T-helper 1 cell treated with Interleukin-12 subunit alpha and Interleukin-12 subunit beta and Interleukin-4 antibody, amounts not matched to agents 30 μg/mL and 1 μg/mL, for 36 hours (primary cell): ENCODE data around the gene MIR17HG.

Source experiments
- H3K27ac Mint-ChIP-seq: one replicate; pipeline ENCODE4 v1.8.0; 2021; ENCODE audit warnings: mild to moderate bottlenecking, mixed read lengths
- H3K27me3 Mint-ChIP-seq: one replicate; pipeline ENCODE4 v1.8.0; 2021; ENCODE audit warnings: low read depth, mixed read lengths
- H3K36me3 Mint-ChIP-seq: one replicate; pipeline ENCODE4 v1.8.0; 2021; ENCODE audit warnings: low read depth, mixed read lengths
- H3K4me1 Mint-ChIP-seq: one replicate; pipeline ENCODE4 v1.8.0; 2021; ENCODE audit warnings: low read depth, mixed read lengths
- H3K4me3 Mint-ChIP-seq: one replicate; pipeline ENCODE4 v1.8.0; 2021; ENCODE audit warnings: mild to moderate bottlenecking, moderate library complexity, mixed read lengths
- H3K9me3 Mint-ChIP-seq: one replicate; pipeline ENCODE4 v1.8.0; 2021; ENCODE audit warnings: mixed read lengths

Gene MIR17HG

GRCh38 chr13:91347202-91347995, at the start of gene MIR17HG:
Gene MIR17HG, plus strand, starts transcription at chr13:91347687.
- H3K4me1 Mint-ChIP-seq, result peaks cover 48% of the 10 kb centered on the region
- no peaks in the 10 kb centered on the region for H3K9me3 Mint-ChIP-seq
- peaks cover 27% of the 10 kb centered on the region for H3K36me3 Mint-ChIP-seq
- peak within 1 kb of the TSS; percentile 92 for H3K4me3 Mint-ChIP-seq
- no peaks in the 10 kb centered on the region for H3K27me3 Mint-ChIP-seq
- H3K27ac Mint-ChIP-seq, result peak within 1 kb of the TSS; percentile 96

- Mint-ChIP-seq H3K36me3 (no peaks in the 10 kb centered on the region), H3K27me3 (peaks cover 11% of the 10 kb centered on the region), H3K4me1 (no peaks in the 10 kb centered on the region), H3K27ac (no peak overlapping the region), H3K4me3 (no peak overlapping the region), H3K9me3 (no peaks in the 10 kb centered on the region)
These were observed 49.4 kb upstream of the MIR17HG start for GRCh38 chr13:91298060-91298459.

- Mint-ChIP-seq H3K9me3 (no peaks in the 10 kb centered on the region), H3K4me1 (no peaks in the 10 kb centered on the region), H3K36me3 (no peaks in the 10 kb centered on the region), H3K27me3 (peaks cover 6% of the 10 kb centered on the region), H3K27ac (no peak overlapping the region), H3K4me3 (no peak overlapping the region)
These were observed 45.4 kb upstream of the MIR17HG start for GRCh38 chr13:91302111-91302510.

- H3K27me3 Mint-ChIP-seq, result peaks cover 6% of the 10 kb centered on the region
These were observed 44.5 kb upstream of the MIR17HG start for GRCh38 chr13:91303031-91303430.

GRCh38 chr13:91304741-91305140, 42.7 kb upstream of the MIR17HG start:
- Mint-ChIP-seq H3K4me1 (peaks cover 2% of the 10 kb centered on the region), H3K4me3 (no peak overlapping the region), H3K9me3 (no peaks in the 10 kb centered on the region), H3K36me3 (no peaks in the 10 kb centered on the region), H3K27ac (no peak overlapping the region), H3K27me3 (no peaks in the 10 kb centered on the region)

More at GRCh38 chr13:91303031-91303430, 44.5 kb upstream of the MIR17HG start:
- no peak overlapping the region for H3K27ac Mint-ChIP-seq
- H3K9me3 Mint-ChIP-seq, result no peaks in the 10 kb centered on the region
- no peaks in the 10 kb centered on the region for H3K36me3 Mint-ChIP-seq
- H3K4me3 Mint-ChIP-seq, result no peak overlapping the region
- peaks cover under 1% of the 10 kb centered on the region for H3K4me1 Mint-ChIP-seq

- H3K27me3 Mint-ChIP-seq, result no peaks in the 10 kb centered on the region
- H3K36me3 Mint-ChIP-seq, result no peaks in the 10 kb centered on the region
- no peaks in the 10 kb centered on the region for H3K9me3 Mint-ChIP-seq
- H3K4me3 Mint-ChIP-seq, result no peak overlapping the region
- no peak overlapping the region for H3K27ac Mint-ChIP-seq
- peaks cover 2% of the 10 kb centered on the region for H3K4me1 Mint-ChIP-seq
These were observed 41.8 kb upstream of the MIR17HG start for GRCh38 chr13:91305652-91306051.

- Mint-ChIP-seq H3K27me3 (no peaks in the 10 kb centered on the region), H3K9me3 (no peaks in the 10 kb centered on the region), H3K4me3 (no peak overlapping the region), H3K4me1 (peaks cover 11% of the 10 kb centered on the region), H3K27ac (no peak overlapping the region), H3K36me3 (no peaks in the 10 kb centered on the region)
These were observed 39.6 kb upstream of the MIR17HG start for GRCh38 chr13:91307887-91308286.

GRCh38 chr13:91308299-91308698, 39.2 kb upstream of the MIR17HG start:
- Mint-ChIP-seq H3K36me3 (no peaks in the 10 kb centered on the region), H3K4me3 (no peak overlapping the region), H3K27ac (no peak overlapping the region), H3K9me3 (no peaks in the 10 kb centered on the region), H3K4me1 (peaks cover 15% of the 10 kb centered on the region), H3K27me3 (no peaks in the 10 kb centered on the region)

- H3K9me3 Mint-ChIP-seq, result no peaks in the 10 kb centered on the region
- peaks cover 3% of the 10 kb centered on the region for H3K27me3 Mint-ChIP-seq
- H3K4me3 Mint-ChIP-seq, result no peak overlapping the region
- no peak overlapping the region for H3K27ac Mint-ChIP-seq
- no peaks in the 10 kb centered on the region for H3K36me3 Mint-ChIP-seq
- H3K4me1 Mint-ChIP-seq, result peaks cover 21% of the 10 kb centered on the region
These were observed 36.0 kb upstream of the MIR17HG start for GRCh38 chr13:91311491-91311890.

- Mint-ChIP-seq H3K27me3 (peaks cover 9% of the 10 kb centered on the region), H3K9me3 (no peaks in the 10 kb centered on the region), H3K27ac (no peak overlapping the region), H3K4me1 (peaks cover 21% of the 10 kb centered on the region), H3K4me3 (no peak overlapping the region), H3K36me3 (no peaks in the 10 kb centered on the region)
These were observed 35.2 kb upstream of the MIR17HG start for GRCh38 chr13:91312324-91312723.

- no peak overlapping the region for H3K27ac Mint-ChIP-seq
- H3K36me3 Mint-ChIP-seq, result no peaks in the 10 kb centered on the region
- peak overlapping the region; percentile 25 for H3K4me3 Mint-ChIP-seq
- peaks cover 15% of the 10 kb centered on the region for H3K27me3 Mint-ChIP-seq
- peaks cover 20% of the 10 kb centered on the region for H3K4me1 Mint-ChIP-seq
- H3K9me3 Mint-ChIP-seq, result no peaks in the 10 kb centered on the region
These were observed 34.4 kb upstream of the MIR17HG start for GRCh38 chr13:91313103-91313502.

GRCh38 chr13:91313581-91313980, 33.9 kb upstream of the MIR17HG start:
- Mint-ChIP-seq H3K4me1 (peaks cover 19% of the 10 kb centered on the region), H3K27ac (no peak overlapping the region), H3K36me3 (no peaks in the 10 kb centered on the region), H3K4me3 (peak overlapping the region; percentile 25), H3K9me3 (no peaks in the 10 kb centered on the region), H3K27me3 (peaks cover 15% of the 10 kb centered on the region)

- Mint-ChIP-seq H3K9me3 (no peaks in the 10 kb centered on the region), H3K4me3 (no peak overlapping the region), H3K27ac (no peak overlapping the region), H3K27me3 (peaks cover 15% of the 10 kb centered on the region), H3K36me3 (no peaks in the 10 kb centered on the region), H3K4me1 (peaks cover 19% of the 10 kb centered on the region)
These were observed 32.6 kb upstream of the MIR17HG start for GRCh38 chr13:91314888-91315287.

GRCh38 chr13:91318886-91319285, 28.6 kb upstream of the MIR17HG start:
- no peaks in the 10 kb centered on the region for H3K36me3 Mint-ChIP-seq
- H3K4me1 Mint-ChIP-seq, result peaks cover 16% of the 10 kb centered on the region
- H3K9me3 Mint-ChIP-seq, result no peaks in the 10 kb centered on the region
- H3K4me3 Mint-ChIP-seq, result no peak overlapping the region
- H3K27ac Mint-ChIP-seq, result no peak overlapping the region
- H3K27me3 Mint-ChIP-seq, result peaks cover 15% of the 10 kb centered on the region

- no peak overlapping the region for H3K27ac Mint-ChIP-seq
- H3K27me3 Mint-ChIP-seq, result peaks cover 17% of the 10 kb centered on the region
- H3K4me3 Mint-ChIP-seq, result no peak overlapping the region
- peaks cover 16% of the 10 kb centered on the region for H3K4me1 Mint-ChIP-seq
- no peaks in the 10 kb centered on the region for H3K36me3 Mint-ChIP-seq
- H3K9me3 Mint-ChIP-seq, result no peaks in the 10 kb centered on the region
These were observed 27.5 kb upstream of the MIR17HG start for GRCh38 chr13:91319996-91320395.
